ENCODE measurements around the gene SUFU. TPM values are rescaled to one million over a fixed set of nuclear protein-coding genes. Genes with fewer than 3 reads are reported as not detected.

The SUFU gene
- total RNA-seq, 1 donor from 2014 or later, result 29.4 TPM

DNA sequence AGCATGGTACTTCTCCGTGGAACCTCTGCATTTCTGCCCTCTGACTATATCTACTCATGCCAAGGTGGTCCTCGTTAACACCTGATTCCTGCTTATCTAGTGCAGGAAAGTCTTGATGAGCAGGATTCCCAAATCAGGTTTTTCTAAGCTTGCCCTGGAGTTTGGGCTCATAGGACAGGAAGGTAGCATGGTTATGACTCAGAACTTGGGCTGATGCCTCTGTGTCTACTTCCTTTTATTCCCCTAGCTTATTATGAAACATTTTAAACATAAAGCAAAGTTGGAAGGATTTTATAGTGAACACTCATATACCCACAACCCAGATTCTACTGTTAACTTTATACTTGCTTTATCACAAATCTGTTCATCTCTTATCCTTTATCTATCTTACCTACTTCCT, 5.6 kb downstream of the SUFU start:
- Mint-ChIP-seq H3K27me3 (no peaks in the 10 kb centered on the region), H3K9me3 (no peaks in the 10 kb centered on the region), H3K4me3 (no peak overlapping the region), H3K27ac (peak overlapping the region; percentile 73), H3K36me3 (peaks cover 23% of the 10 kb centered on the region), H3K4me1 (ENCODE audit: unreplicated experiment) (peaks cover 30% of the 10 kb centered on the region)
- TF ChIP-seq, protein P1, sequence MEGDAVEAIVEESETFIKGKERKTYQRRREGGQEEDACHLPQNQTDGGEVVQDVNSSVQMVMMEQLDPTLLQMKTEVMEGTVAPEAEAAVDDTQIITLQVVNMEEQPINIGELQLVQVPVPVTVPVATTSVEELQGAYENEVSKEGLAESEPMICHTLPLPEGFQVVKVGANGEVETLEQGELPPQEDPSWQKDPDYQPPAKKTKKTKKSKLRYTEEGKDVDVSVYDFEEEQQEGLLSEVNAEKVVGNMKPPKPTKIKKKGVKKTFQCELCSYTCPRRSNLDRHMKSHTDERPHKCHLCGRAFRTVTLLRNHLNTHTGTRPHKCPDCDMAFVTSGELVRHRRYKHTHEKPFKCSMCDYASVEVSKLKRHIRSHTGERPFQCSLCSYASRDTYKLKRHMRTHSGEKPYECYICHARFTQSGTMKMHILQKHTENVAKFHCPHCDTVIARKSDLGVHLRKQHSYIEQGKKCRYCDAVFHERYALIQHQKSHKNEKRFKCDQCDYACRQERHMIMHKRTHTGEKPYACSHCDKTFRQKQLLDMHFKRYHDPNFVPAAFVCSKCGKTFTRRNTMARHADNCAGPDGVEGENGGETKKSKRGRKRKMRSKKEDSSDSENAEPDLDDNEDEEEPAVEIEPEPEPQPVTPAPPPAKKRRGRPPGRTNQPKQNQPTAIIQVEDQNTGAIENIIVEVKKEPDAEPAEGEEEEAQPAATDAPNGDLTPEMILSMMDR (conservative IDR thresholded peaks at IDR 0.05), result no peak
- DNase-seq (ENCODE audit: extremely low spot score, unreplicated experiment), result no peak

DNA sequence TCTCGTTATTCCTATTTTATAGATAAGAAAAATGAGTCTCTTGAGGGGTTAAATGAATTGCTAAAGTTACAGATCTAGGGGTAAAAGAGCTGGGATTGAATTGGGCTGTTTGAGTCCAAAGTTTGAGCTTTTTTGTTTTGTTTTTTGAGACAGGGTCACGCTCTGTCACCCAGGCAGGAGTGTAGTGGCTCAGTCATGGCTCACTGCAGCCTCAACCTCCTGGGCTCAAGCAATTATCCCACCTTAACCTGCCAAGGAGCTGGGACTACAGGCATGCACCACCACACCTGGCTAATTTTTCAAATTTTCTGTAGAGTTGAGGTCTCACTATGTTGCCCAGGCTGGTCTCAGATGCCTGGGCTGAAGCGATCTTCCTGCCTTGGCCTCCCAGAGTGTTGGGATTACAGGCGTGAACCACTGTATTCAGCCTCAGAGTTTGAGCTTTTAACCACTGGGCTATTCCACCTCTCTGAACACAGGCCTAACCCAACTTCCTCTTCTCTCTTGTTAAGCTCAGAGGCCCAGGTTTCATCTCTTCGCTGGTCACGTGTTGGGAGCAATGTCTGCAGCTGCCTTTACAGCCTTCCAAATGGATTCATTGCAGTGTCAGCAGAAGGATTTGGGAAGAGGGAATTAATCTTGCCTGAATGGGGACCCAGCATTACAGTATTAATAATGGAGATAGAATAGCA, 8.0 kb downstream of the SUFU start:
- H3K36me3 Mint-ChIP-seq, result peaks cover 23% of the 10 kb centered on the region

DNA sequence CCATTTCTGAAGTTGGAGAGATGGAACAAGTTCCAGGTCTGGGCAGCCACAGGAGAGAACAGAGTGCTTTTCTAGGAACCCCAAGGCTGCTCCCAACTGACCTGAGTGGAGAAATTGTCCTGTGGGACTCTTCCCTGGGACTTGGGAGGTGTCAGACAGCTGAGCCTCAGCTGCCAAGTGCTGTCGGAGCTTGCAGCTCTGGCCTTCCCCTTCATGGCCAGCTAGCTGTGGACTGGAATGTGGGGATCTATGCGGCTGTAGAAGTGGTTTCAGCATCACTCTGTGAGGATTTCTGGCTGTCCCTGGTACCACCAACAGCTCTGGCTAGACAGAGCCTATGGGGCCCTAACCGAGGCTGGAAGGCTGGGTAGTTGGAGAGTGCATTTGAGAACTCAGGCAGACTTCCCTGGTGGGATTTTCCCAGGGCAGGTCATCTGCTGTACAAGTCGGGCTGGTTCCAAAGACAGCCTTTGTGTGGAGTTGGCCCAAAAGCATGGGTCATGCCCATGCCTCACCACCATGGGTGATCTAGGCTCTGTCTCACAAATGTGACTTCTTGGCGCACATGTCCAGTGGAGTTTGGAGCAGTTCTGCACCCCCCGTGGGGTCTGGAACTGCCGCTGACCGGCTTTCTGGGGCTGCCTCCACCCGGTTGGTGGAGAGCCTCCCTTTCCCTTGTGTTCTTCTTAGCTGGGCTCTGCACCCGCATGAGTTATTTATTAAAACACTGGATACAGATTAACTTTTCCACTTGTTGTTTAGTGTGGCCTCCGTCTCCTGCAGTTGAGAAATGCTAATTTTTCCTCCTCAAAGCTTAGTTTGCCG, 10.9 kb downstream of the SUFU start:
- DNase-seq (ENCODE audit: extremely low spot score, unreplicated experiment), result no peak
- Mint-ChIP-seq H3K36me3 (peaks cover 14% of the 10 kb centered on the region), H3K9me3 (no peaks in the 10 kb centered on the region), H3K4me3 (no peak overlapping the region), H3K27me3 (no peaks in the 10 kb centered on the region), H3K27ac (no peak overlapping the region), H3K4me1 (ENCODE audit: unreplicated experiment) (peaks cover 12% of the 10 kb centered on the region)
- TF ChIP-seq, protein P1 (conservative IDR thresholded peaks at IDR 0.05), result no peak

More for the DNA sequence above, 8.0 kb downstream of the SUFU start:
- Mint-ChIP-seq H3K27me3 (no peaks in the 10 kb centered on the region), H3K27ac (no peak overlapping the region), H3K4me1 (ENCODE audit: unreplicated experiment) (peaks cover 18% of the 10 kb centered on the region), H3K9me3 (no peaks in the 10 kb centered on the region), H3K4me3 (no peak overlapping the region)
- TF ChIP-seq, protein P1 (conservative IDR thresholded peaks at IDR 0.05), result no peak
- no peak for DNase-seq (ENCODE audit: extremely low spot score, unreplicated experiment)

DNA sequence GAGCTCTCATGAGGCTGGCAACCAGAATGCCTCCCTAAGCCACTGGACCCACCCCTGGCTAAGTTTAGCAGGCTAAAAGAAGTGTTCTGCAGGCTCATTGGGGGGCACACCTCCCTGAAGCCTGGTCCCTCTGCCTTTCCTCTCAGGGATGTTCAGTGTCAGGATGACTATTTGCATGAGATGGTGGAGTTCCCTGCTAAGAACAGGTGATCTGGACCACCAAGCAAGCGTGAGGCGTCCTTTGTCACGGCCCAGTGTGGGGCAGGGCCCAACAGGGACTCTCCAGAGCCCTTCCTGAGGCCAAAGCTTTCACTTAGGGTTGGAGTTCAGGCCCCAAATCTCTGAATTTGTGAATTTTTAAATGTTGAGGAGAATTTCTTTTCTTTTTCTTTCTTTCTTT, 12.0 kb downstream of the SUFU start:
- Mint-ChIP-seq H3K27ac (no peak overlapping the region), H3K4me3 (no peak overlapping the region), H3K36me3 (peaks cover 19% of the 10 kb centered on the region), H3K9me3 (no peaks in the 10 kb centered on the region), H3K27me3 (no peaks in the 10 kb centered on the region), H3K4me1 (ENCODE audit: unreplicated experiment) (peaks cover 12% of the 10 kb centered on the region)
- DNase-seq (ENCODE audit: extremely low spot score, unreplicated experiment), result no peak
- TF ChIP-seq, protein P1 (conservative IDR thresholded peaks at IDR 0.05), result no peak

DNA sequence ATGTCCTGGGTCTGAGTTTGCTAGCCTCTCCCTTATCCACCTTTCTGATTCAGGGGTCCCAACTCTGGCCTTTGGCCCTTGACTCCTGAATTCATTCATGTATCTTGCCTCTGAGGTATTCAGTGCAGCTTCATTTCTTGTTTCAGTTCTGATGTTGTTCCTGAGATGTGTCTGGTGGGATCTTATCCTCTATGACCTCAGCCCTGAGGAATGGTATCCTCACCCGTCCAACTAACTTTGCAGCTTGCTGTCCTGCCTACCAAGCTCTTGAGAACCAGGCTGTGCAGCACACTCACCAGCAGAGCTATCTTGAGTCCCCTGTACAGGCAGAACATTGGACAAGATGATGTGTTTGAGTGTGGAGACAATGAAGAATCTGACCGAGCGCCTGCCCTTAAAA, 13.8 kb downstream of the SUFU start:
- Mint-ChIP-seq H3K27ac (peak overlapping the region; percentile 62), H3K27me3 (no peaks in the 10 kb centered on the region), H3K4me1 (ENCODE audit: unreplicated experiment) (peaks cover 14% of the 10 kb centered on the region), H3K36me3 (peaks cover 14% of the 10 kb centered on the region), H3K4me3 (no peak overlapping the region), H3K9me3 (no peaks in the 10 kb centered on the region)
- TF ChIP-seq, protein P1 (conservative IDR thresholded peaks at IDR 0.05), result no peak
- no peak for DNase-seq (ENCODE audit: extremely low spot score, unreplicated experiment)

All from type B pancreatic cell (in vitro differentiated cells).